Measurements from ENCODE around the gene ZGLP1. TPM values are rescaled to one million over a fixed set of nuclear protein-coding genes. Genes with fewer than 3 reads are reported as not detected.

The ZGLP1 gene
- 1 to 10 TPM; 3.7 to 5.8 TPM for total RNA-seq

DNA sequence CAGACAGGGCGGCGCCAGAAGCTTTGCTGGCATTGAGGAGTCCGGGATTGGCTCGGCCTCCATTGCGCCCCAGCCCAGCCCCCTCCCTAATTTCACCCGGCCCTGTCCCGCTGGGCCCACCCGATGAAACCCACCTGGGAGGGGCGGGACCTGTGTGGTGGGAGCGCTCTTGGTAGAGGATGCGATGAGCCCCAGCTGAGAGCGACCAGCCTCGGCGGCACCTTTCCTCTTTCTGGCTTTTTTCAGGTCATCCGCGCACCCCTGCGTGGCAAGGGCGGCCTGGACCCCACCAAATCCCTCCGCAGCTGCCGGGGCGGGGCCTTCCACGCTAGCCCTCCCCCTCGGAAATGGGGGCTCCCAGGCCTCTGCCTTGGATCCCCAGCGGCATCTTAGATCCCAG lies at the start of gene ZGLP1:
TSS of gene ZGLP1 (minus strand) at position 393 of the 400 bp plus-strand sequence.
- ChIA-PET CTCF (interaction anchor here (0.7 kb wide), 1 partner anchor 16 kb away, joined by 3 read pairs; no protein-coding TSS in a partner anchor), POLR2A (no interaction called here)

- ChIA-PET POLR2A (interaction anchor here (0.5 kb wide), 1 partner anchor 107 kb away, joined by 8 read pairs; no protein-coding TSS in a partner anchor), CTCF (no interaction called here)
Observed at GRCh38 chr19:10356431-10356830, 46.8 kb upstream of the ZGLP1 start.

DNA sequence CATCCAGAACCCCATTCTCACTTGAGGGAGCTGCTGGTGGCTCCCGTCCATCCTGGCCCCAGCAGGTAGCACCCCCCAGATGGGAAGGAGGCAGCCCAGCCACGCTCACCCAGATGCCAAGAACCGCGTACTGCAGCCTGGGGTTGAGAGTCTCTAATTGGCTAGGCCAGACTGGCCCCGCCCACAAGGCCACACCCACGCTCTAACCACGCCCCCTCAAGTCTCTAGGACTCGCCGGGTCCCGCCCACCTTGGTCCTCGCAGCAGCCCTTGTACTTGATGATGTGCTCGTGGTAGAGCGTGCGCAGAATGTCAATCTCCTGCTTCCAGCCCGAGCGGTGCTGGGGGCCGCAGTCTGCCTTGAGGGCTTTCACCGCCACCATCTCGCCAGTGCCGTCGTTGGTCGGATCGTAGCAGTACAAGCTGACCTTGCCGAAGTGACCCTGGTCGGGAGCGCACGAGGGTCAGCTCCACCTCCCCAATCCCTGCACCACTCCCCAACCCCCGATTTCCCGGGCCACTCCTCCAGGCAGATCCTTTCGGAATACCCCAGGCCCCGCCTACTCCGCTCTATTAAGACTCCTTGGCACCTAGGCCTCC lies 44.3 kb upstream of the ZGLP1 start:
- ChIA-PET CTCF (interaction anchor here (1.0 kb wide), 1 partner anchor 95 kb away, joined by 5 read pairs; no protein-coding TSS in a partner anchor), POLR2A (no interaction called here)

DNA sequence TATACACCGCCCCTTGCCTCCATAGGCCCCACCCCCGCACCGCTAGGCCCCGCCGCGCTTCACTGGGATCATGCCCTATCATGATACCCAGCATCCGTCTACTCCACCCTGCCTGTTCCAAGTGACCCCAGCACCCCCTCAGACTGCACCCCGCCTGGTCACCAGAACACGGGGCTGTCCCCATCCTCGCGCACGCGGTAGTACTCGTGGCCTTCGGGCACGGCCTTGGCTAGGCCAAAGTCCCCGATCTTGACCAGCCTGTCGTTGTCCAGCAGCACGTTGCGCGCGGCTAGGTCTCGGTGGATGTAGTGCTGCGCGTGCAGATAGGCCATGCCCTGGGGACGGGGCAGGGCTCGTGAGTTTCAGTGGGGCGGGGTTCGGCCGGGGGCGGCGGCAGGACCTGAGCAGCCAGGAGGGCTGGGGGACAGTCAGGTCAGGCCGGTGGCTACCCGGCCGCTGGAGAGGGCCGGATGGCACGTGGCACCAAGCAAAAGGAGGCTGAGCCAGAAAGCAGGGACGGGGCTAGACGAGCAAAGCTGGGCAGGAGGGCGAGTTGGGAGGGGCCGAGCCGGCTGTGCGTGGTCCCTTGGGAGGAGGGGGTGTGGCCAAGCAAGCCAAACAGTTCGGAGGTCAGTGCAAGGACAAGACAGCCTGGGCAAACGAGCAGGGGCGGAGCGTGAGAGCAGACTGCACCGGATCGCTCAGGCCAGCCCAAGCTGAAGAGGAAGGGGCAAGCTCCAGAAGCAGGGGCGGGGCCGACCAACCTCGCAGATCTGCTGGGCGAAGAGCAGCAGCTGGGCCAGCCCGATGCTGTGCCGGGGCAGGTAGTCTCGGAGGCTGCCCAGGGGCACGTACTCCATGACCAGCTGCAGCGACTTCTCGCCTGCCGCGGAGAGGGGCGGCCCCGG lies 43.4 kb upstream of the ZGLP1 start:
- CTCF ChIA-PET: no interaction called here
- POLR2A ChIA-PET: no interaction called here

GRCh38 chr19:10346509-10346908 lies 36.9 kb upstream of the ZGLP1 start:
- ChIA-PET CTCF (no interaction called here), POLR2A (no interaction called here)

DNA sequence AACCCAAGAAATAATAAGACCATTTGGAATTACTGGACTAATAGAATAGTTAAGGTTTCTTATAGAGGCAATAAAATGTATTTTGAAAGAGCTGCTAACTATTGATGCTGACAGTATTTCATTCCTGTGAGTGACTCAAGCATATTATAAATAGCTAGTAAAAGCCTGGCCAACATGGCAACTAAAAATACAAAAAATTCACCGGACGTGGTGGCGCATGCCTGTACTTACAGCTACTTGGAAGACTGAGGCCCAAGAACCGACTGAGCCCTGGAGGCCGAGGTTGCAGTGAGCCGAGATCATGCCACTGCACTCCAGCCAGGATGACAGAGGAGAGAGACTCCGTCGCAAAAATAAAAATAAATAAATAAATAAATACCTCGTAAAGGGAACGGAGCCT lies 35.2 kb upstream of the ZGLP1 start:
- ChIA-PET POLR2A (no interaction called here), CTCF (interaction anchor here (1.2 kb wide), 1 partner anchor 86 kb away, joined by 4 read pairs; no protein-coding TSS in a partner anchor)

GRCh38 chr19:10343495-10343894 lies 33.9 kb upstream of the ZGLP1 start:
- ChIA-PET POLR2A (no interaction called here), CTCF (interaction anchor here (0.5 kb wide), 1 partner anchor 27 kb away, joined by 4 read pairs; no protein-coding TSS in a partner anchor)

DNA sequence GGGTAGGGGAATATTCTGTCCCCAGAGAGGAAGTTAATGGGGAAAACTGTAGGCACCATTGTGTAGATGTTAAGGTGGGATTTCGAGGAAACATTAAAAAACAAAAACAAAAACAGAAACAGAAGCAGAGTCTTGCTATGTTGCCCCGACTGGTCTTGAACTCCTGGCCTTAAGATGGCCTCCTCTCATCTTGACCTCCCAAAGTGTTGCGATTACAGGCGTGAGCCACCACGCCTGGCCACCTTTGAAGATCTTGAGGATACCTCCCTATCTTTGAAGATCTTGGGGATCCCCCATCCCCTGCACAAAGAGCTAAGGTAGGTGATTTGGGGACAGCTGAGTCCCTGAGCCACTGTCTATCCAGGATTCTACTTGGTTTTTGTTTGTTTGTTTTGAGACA lies 30.4 kb upstream of the ZGLP1 start:
- ChIA-PET CTCF (interaction anchor here (1.2 to 1.4 kb wide), 2 partner anchors 9 to 67 kb away, joined by 3 to 5 read pairs; no protein-coding TSS in a partner anchor), POLR2A (interaction anchor here (0.6 kb wide), 1 partner anchor 57 kb away, joined by 3 read pairs; no protein-coding TSS in a partner anchor)

GRCh38 chr19:10339380-10339960 lies 29.9 kb upstream of the ZGLP1 start, which contains the start of gene ICAM3:
ICAM3 (minus strand) TSS chr19:10339624; CDS start chr19:10339614, 10 bp downstream.
- CTCF ChIA-PET: interaction anchor here (1.4 kb wide), 1 partner anchor 8 kb away, joined by 5 read pairs; no protein-coding TSS in a partner anchor
- POLR2A ChIA-PET: interaction anchor here (0.6 kb wide), 1 partner anchor 56 kb away, joined by 3 read pairs; no protein-coding TSS in a partner anchor

- POLR2A ChIA-PET: no interaction called here
- CTCF ChIA-PET: interaction anchor here (0.6 kb wide), 1 partner anchor 35 kb away, joined by 4 read pairs; no protein-coding TSS in a partner anchor
Observed at GRCh38 chr19:10338940-10339339, 29.3 kb upstream of the ZGLP1 start.

DNA sequence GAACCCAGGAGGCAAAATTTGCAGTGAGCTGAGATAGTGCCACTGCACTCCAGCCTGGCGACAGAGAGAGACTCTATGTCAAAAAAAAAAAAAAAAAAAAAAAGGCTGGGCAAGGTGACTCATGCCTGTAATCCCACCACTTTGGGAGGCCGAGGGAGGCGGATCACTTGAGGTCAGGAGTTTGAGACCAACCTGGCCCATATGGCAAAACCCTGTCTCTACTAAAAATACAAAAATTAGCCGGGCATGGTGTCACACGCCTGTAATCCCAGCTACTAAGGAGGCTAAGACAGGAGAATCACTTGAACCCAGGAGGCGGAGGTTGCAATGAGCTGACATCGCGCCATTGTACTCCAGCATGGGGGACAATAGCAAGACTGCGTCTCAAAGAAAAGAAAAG lies 27.1 kb upstream of the ZGLP1 start:
- POLR2A ChIA-PET: interaction anchor here (0.6 kb wide), 1 partner anchor 254 kb away, joined by 6 read pairs; no protein-coding TSS in a partner anchor
- CTCF ChIA-PET: interaction anchor here (0.6 to 1.6 kb wide), 3 partner anchors 66 to 167 kb away, joined by 3 to 4 read pairs (median 3); partner anchors contain the start of gene ICAM1

DNA sequence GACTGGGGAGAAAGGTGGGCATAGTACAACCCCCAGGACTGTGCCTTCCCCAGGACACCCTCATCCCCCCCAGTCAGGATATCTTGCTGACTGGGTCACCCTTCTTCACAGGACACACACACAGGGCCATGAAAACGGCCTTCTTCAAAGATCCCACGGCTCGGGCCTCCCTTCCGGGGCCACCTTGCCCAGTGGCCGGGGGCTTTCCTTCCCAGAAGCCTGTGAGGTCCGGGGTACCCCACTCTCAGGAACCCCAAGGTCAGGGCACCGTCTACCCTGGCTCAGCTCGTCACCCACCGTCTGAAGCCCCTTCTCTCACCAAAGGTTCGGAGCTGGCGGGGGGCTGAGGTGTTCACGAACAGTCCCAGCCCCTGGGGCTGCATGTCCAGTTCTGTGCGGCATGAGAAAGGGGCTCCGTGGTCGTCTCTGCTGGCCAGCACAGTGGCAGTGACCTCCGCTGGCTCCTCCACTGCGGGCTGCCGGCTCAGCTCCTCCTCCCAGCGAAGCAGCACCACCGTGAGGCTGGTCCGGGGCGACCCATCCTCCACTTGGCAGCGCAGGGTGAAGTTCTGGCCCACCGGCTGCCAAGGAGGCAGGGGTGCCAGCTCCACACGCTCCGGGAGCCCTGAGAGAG lies 25.9 kb upstream of the ZGLP1 start:
- CTCF ChIA-PET: interaction anchor here (1.6 kb wide), 1 partner anchor 64 kb away, joined by 4 read pairs; the partner anchor contains the start of gene ICAM1

GRCh38 chr19:10334588-10335351 lies 25.2 kb upstream of the ZGLP1 start:
- POLR2A ChIA-PET: interaction anchor here (0.6 to 2.2 kb wide), 4 partner anchors 45 to 200 kb away, joined by 3 to 17 read pairs (median 6); partner anchors contain the start of genes ICAM1 and TYK2
- CTCF ChIA-PET: interaction anchor here (1.4 to 1.8 kb wide), 3 partner anchors 56 to 76 kb away, joined by 4 to 10 read pairs (median 5); no protein-coding TSS in a partner anchor

More for the DNA sequence above, 25.9 kb upstream of the ZGLP1 start:
- POLR2A ChIA-PET: no interaction called here

DNA sequence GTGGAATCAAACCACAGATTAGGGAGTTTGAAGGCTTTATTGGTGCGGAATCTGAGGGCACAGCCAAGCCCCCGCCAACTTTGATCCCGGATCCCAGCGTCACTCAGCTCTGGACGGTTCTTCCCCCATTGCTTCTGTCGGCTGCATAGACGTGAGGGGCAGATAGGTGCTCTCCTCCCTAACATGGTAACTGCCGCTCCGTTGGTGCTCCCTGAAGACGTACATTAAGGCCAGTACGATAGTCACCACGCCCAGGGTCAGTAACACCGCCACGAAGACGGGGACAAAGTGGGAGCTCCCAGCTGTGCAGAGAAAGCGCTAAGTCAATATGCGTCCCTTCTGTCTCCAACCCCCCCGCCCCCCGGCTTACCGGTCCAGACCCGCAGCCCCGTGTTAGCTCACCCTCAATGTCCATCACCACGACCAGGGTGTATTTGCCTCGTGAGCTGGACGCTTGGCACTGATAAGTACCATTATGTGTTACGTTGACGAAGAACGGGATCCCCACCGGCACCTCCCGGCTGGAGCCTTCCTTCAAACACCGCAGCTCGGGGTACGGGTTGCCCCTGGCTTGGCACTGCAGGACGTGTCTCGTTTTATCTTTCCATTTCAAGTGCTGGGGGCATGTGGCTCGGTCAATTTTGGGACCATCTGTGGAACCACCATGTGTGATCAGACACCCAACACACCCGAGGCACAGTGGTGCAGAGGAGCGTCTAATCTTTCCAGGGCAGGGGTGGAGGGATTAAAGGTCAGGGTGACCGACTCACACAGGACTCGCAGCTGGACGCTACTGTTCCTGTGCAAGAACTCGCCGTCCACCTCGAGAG lies 24.4 kb upstream of the ZGLP1 start:
- POLR2A ChIA-PET: interaction anchor here (0.6 to 2.2 kb wide), 7 partner anchors 13 to 199 kb away, joined by 3 to 17 read pairs (median 4); partner anchors contain the start of genes ICAM1, ICAM5 and TYK2
- CTCF ChIA-PET: interaction anchor here (0.6 to 1.8 kb wide), 7 partner anchors 55 to 243 kb away, joined by 3 to 10 read pairs (median 3); no protein-coding TSS in a partner anchor

GRCh38 chr19:10332965-10333757 lies 23.5 kb upstream of the ZGLP1 start, which contains the start of gene RAVER1:
RAVER1 (minus strand) TSS chr19:10333529; CDS start chr19:10333507, 22 bp downstream.
- POLR2A ChIA-PET: interaction anchor here (0.6 to 2.2 kb wide), 7 partner anchors 13 to 62 kb away, joined by 3 to 17 read pairs (median 7); partner anchors contain the start of genes ICAM1, ICAM5 and TYK2
- CTCF ChIA-PET: interaction anchor here (0.6 to 1.8 kb wide), 7 partner anchors 56 to 242 kb away, joined by 3 to 10 read pairs (median 3); no protein-coding TSS in a partner anchor

Data from activated CD8-positive, alpha-beta memory T cell treated with anti-CD3 and anti-CD28 coated beads for 36 hours (primary cell).